ENCODE data around the gene TCF4.
"Not testable (repeated sequence)": the region's sequence is repeated elsewhere in the genome, so short reads cannot be mapped to it uniquely, and the experiment has no call there.

Gene TCF4

DNA sequence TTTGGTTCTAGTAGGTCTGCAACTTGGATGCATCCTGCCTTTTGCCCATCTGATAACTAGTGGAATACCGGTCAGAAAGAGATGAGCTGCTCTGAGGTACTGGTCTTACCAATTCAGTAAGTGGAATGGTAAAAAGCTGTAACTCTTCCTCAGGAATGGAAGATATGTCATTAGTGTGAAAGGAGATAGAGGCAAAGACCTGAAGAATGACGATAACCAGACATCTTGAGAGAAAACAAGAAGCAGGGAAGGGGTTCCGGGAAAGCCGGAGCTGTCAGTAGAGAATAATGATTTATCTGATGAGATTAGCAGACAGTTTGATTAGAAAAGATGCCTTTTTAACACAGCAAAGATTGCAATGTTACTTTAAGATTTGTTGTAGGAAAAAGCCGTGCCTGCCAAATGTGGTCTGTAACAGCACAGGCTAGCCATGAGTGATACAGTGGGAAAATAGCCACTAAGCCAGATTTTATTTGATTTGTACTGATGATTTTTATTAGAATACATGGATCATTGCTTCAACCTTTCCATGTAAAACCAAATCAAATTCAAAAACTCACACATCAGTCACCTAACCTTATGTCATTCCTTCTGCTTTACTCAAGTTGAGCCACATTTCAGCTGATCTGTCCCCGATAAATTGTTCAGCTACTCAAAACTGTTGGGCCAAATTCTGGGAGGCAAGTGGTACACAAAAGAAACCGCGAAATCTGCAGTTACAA, 110.0 kb downstream of the TCF4 start:
- TF ChIP-seq EZH2 (IDR thresholded peaks at IDR 0.05) (no peak), FOXP2 (optimal IDR thresholded peaks at IDR 0.05; ENCODE audit: control extremely low read depth, extremely low read length, insufficient read depth) (no peak), POLR2AphosphoS5 (IDR thresholded peaks at IDR 0.05; ENCODE audit: borderline replicate concordance, low read depth, low read length) (no peak)
- Histone ChIP-seq H3K9ac (ENCODE audit: insufficient read length) (no peak overlapping the region), H3K9me3 (ENCODE audit: low read depth, low read length) (no peaks in the 10 kb centered on the region), H3K4me3 (no peak overlapping the region), H3K36me3 (ENCODE audit: insufficient read depth, low read length) (no peaks in the 10 kb centered on the region), H3K27ac (no peak overlapping the region)
- DNase-seq (ENCODE audit: low read depth, low spot score) = no peak

DNA sequence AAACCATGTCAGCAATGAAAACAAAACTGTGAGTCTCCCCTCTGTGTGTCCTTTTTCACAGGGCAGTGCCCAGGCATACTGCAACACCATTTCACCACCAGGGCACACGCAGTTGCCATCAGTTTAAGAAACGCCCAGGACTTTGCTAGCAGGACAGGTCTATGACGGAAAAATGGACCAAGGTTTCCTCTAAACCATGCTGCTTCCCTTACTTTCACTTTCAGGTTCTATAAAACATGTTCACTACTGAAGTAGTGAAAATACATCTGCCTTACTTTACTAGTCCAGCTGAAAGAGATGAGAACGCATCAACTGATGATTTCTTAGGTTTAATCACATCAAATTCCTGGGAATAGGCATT, 110.5 kb downstream of the TCF4 start:
- Histone ChIP-seq H3K4me3 (no peak overlapping the region), H3K36me3 (ENCODE audit: insufficient read depth, low read length) (no peaks in the 10 kb centered on the region), H3K9me3 (ENCODE audit: low read depth, low read length) (no peaks in the 10 kb centered on the region), H3K9ac (ENCODE audit: insufficient read length) (no peak overlapping the region), H3K27ac (no peak overlapping the region)
- no peak for TF ChIP-seq EZH2 (IDR thresholded peaks at IDR 0.05)
- TF ChIP-seq POLR2AphosphoS5 (IDR thresholded peaks at IDR 0.05; ENCODE audit: borderline replicate concordance, low read depth, low read length) = no peak
- TF ChIP-seq FOXP2 (optimal IDR thresholded peaks at IDR 0.05; ENCODE audit: control extremely low read depth, extremely low read length, insufficient read depth) = no peak
- no peak for DNase-seq (ENCODE audit: low read depth, low spot score)

DNA sequence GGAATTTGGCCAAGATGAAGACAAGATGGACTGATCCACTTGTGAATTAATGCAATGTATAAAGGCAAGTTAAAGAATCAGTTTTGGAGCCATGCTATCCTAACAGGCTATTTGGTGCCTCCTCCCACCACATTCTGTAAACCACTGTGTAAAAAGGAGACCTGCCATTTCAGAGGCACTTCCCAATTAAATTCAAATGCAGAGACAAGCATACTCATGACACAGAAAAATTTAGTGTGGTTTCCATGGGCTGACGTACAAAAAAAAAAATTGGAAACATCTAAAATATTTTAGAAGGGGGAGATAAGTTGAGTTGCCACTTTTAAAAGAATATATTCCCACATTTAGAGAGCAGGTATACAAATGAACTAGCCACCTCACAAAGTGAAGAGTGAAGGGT, 112.1 kb downstream of the TCF4 start:
- Histone ChIP-seq H3K27ac (no peak overlapping the region), H3K9ac (ENCODE audit: insufficient read length) (no peak overlapping the region), H3K36me3 (ENCODE audit: insufficient read depth, low read length) (no peaks in the 10 kb centered on the region), H3K9me3 (ENCODE audit: low read depth, low read length) (no peaks in the 10 kb centered on the region), H3K4me3 (no peak overlapping the region)
- DNase-seq (ENCODE audit: low read depth, low spot score) = no peak
- TF ChIP-seq FOXP2 (optimal IDR thresholded peaks at IDR 0.05; ENCODE audit: control extremely low read depth, extremely low read length, insufficient read depth) (no peak), POLR2AphosphoS5 (IDR thresholded peaks at IDR 0.05; ENCODE audit: borderline replicate concordance, low read depth, low read length) (no peak), EZH2 (IDR thresholded peaks at IDR 0.05) (no peak)

DNA sequence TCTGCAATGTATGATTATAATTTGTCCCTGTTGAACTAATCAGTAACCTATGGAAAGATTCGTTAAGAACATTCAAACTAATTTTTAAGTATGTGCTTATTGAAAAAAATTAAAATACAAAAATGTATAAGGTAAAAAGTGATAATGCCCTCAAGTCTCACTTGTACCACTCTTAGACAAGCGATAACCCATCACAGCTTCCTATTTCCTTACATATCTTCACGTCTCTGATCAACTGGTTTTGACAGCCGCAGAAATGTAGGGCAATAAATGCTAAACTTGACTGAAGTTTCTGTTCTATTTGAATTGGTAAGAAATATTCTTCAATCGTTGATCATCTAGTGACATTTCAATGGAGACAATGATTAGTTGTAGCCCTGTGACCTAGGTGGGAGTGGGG, 112.5 kb downstream of the TCF4 start:
- no peak overlapping the region for H3K9ac ChIP-seq (ENCODE audit: insufficient read length)
- H3K4me3 ChIP-seq = no peak overlapping the region
- no peaks in the 10 kb centered on the region for H3K9me3 ChIP-seq (ENCODE audit: low read depth, low read length)
- no peak for TF ChIP-seq FOXP2 (optimal IDR thresholded peaks at IDR 0.05; ENCODE audit: control extremely low read depth, extremely low read length, insufficient read depth)
- TF ChIP-seq POLR2AphosphoS5 (IDR thresholded peaks at IDR 0.05; ENCODE audit: borderline replicate concordance, low read depth, low read length) = no peak
- TF ChIP-seq EZH2 (IDR thresholded peaks at IDR 0.05) = no peak
- DNase-seq (ENCODE audit: low read depth, low spot score) = no peak
- H3K27ac ChIP-seq = no peak overlapping the region
- no peaks in the 10 kb centered on the region for H3K36me3 ChIP-seq (ENCODE audit: insufficient read depth, low read length)

DNA sequence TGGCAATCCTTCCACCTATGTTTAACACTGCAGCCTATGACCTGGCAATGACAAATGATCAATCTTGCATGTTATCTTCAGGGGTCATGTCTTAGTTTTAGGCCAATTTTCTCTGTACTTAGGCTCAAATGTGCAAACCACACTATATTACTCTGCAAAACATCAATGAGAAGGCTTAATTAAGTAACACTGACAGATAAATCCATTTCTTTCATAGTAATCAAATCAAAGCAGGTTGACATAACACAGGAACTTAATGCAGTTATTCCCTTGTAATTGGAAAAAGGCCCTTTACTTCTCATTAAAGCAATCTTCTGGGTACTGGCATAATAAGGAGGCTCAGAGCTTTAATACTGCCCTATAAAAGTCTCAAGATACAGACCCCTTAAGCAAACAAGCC, 114.4 kb downstream of the TCF4 start:
- TF ChIP-seq FOXP2 (optimal IDR thresholded peaks at IDR 0.05; ENCODE audit: control extremely low read depth, extremely low read length, insufficient read depth) (no peak), POLR2AphosphoS5 (IDR thresholded peaks at IDR 0.05; ENCODE audit: borderline replicate concordance, low read depth, low read length) (no peak), EZH2 (IDR thresholded peaks at IDR 0.05) (no peak)
- Histone ChIP-seq H3K27ac (no peak overlapping the region), H3K9me3 (ENCODE audit: low read depth, low read length) (no peaks in the 10 kb centered on the region)

DNA sequence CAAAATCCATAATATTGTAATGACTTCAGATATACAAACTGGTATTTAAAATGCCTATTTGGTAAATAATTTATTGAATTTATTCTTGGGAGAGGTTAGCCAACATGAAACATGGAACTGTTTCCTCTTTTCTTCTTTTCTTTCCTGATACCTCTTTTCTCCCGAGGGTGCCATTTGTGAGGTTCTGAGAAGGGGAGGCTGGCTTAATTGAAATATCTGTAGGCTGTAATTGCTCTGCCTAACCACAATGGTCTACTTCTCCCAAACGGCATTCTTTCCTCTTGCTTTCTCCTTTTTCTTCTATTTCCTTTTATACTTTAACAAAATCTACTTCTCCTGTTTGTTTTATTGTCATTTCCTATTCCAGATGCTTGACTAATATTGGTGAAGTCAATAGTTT, 114.9 kb downstream of the TCF4 start:
- no peak overlapping the region for H3K27ac ChIP-seq
- no peaks in the 10 kb centered on the region for H3K36me3 ChIP-seq (ENCODE audit: insufficient read depth, low read length)

More for the DNA sequence above, 114.4 kb downstream of the TCF4 start:
- no peak for DNase-seq (ENCODE audit: low read depth, low spot score)
- no peak overlapping the region for H3K9ac ChIP-seq (ENCODE audit: insufficient read length)
- peak overlapping the region; percentile 15; the same call in 1 of the 2 replicates for H3K4me3 ChIP-seq
- no peaks in the 10 kb centered on the region for H3K36me3 ChIP-seq (ENCODE audit: insufficient read depth, low read length)

DNA sequence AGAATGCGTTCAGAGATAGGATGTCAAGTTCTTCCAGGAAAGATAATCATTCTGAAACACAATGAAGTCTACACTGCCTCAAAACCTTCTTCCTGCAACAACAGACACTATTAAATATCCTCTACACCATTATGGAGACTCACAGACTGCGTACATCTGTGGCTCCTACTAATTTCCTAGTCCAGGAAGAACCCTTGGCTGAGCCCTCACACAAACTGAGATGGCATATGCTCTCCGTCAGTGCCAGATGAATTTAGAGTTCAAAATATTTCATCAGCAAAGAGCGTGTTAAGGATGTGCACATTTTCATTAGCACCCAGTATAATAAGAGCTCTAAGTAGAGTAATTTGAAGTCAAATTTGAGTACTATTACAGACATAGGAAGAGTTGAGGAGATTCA, 117.2 kb downstream of the TCF4 start:
- H3K36me3 ChIP-seq (ENCODE audit: insufficient read depth, low read length) = no peaks in the 10 kb centered on the region
- H3K9me3 ChIP-seq (ENCODE audit: low read depth, low read length) = no peaks in the 10 kb centered on the region
- H3K4me3 ChIP-seq = no peak overlapping the region
- no peak for DNase-seq (ENCODE audit: low read depth, low spot score)
- no peak for TF ChIP-seq EZH2 (IDR thresholded peaks at IDR 0.05)
- TF ChIP-seq FOXP2 (optimal IDR thresholded peaks at IDR 0.05; ENCODE audit: control extremely low read depth, extremely low read length, insufficient read depth) = no peak
- TF ChIP-seq POLR2AphosphoS5 (IDR thresholded peaks at IDR 0.05; ENCODE audit: borderline replicate concordance, low read depth, low read length) = no peak
- no peak overlapping the region for H3K9ac ChIP-seq (ENCODE audit: insufficient read length)
- H3K27ac ChIP-seq = no peak overlapping the region

More for the DNA sequence above, 114.9 kb downstream of the TCF4 start:
- Histone ChIP-seq H3K9ac (ENCODE audit: insufficient read length) (no peak overlapping the region), H3K4me3 (peak overlapping the region; percentile 15; the same call in 1 of the 2 replicates), H3K9me3 (ENCODE audit: low read depth, low read length) (no peaks in the 10 kb centered on the region)
- TF ChIP-seq EZH2 (IDR thresholded peaks at IDR 0.05) (no peak), FOXP2 (optimal IDR thresholded peaks at IDR 0.05; ENCODE audit: control extremely low read depth, extremely low read length, insufficient read depth) (no peak), POLR2AphosphoS5 (IDR thresholded peaks at IDR 0.05; ENCODE audit: borderline replicate concordance, low read depth, low read length) (no peak)
- DNase-seq (ENCODE audit: low read depth, low spot score) = peak; percentile 16

DNA sequence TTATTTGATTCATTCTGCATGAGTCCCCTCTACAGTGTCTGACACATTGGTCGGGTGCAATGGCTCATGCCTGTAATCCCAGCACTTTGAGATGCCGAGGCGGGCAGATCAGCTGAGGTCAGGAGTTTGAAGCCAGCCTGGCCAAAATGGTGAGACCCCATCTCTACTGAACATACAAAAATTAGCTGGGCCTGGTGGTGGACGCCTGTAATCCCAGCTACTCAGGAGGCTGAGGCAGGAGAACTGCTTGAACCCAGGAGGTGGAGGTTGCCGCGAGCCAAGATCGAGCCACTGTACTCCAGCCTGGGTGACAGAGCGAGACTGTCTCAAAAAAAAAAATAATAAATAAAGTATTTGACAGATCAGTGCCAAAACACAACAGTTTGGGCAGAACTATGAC, 118.9 kb downstream of the TCF4 start:
- not testable (repeated sequence) for H3K36me3 ChIP-seq (ENCODE audit: insufficient read depth, low read length); H3K9ac ChIP-seq (ENCODE audit: insufficient read length); H3K27ac ChIP-seq; H3K4me3 ChIP-seq; H3K9me3 ChIP-seq (ENCODE audit: low read depth, low read length); DNase-seq (ENCODE audit: low read depth, low spot score)

DNA sequence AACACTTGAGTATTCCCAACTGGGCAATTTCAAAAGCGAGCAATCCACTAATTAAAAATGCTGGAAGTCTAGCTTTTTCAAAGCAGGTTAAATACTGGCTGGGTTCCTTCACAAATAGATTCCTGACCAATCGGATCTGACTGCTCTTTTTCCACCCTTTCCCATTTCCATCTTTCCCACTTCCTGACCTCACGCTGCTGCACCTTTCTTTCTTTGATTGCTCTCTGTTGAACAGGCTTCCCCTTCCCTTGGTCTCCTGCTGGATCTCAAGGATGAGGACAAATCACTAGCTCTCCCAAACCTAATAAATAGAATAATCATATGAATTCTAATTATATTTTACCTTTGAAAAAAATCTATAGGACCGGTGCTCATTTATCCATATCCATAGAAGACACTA, 121.2 kb downstream of the TCF4 start:
- Histone ChIP-seq H3K4me3 (no peak overlapping the region), H3K9ac (ENCODE audit: insufficient read length) (no peak overlapping the region), H3K27ac (no peak overlapping the region), H3K36me3 (ENCODE audit: insufficient read depth, low read length) (no peaks in the 10 kb centered on the region), H3K9me3 (ENCODE audit: low read depth, low read length) (no peaks in the 10 kb centered on the region)
- TF ChIP-seq POLR2AphosphoS5 (IDR thresholded peaks at IDR 0.05; ENCODE audit: borderline replicate concordance, low read depth, low read length) (no peak), EZH2 (IDR thresholded peaks at IDR 0.05) (no peak), FOXP2 (optimal IDR thresholded peaks at IDR 0.05; ENCODE audit: control extremely low read depth, extremely low read length, insufficient read depth) (no peak)
- DNase-seq (ENCODE audit: low read depth, low spot score) = no peak
